ENCODE data around the gene HVCN1.

DNA sequence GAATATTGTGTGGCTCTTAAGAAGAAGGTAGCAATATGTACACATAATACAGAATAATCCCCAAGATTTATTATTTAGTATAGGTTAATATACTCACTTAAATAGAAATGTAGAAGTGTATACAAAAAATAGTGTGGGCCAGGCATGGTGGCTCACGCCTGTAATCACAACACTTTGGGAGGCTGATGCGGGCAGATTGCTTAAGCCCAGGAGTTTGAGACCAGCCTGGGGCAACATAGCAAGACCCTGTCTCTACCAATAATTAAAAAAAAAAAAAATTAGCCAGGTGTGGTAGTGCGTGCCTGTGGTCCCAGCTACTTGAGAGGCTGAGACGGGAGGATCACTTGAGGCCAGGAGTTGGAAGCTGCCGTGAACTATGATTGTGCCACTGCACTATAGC lies 15.3 kb upstream of the HVCN1 start:
- TF ChIP-seq CTCF (conservative IDR thresholded peaks at IDR 0.05 in 1 of 2, IDR thresholded peaks at IDR 0.05 in 1 of 2; ENCODE audit: extremely low read depth in 1 of 2, insufficient read depth in 1 of 2, low read depth in 1 of 2, low read length in 2 of 2) (no peak), EZH2 (IDR thresholded peaks at IDR 0.05; ENCODE audit: borderline replicate concordance, low read length) (no peak)

Data from mammary epithelial cell (primary cell).